ENCODE data around the gene TOM1L1.

TOM1L1 gene

DNA sequence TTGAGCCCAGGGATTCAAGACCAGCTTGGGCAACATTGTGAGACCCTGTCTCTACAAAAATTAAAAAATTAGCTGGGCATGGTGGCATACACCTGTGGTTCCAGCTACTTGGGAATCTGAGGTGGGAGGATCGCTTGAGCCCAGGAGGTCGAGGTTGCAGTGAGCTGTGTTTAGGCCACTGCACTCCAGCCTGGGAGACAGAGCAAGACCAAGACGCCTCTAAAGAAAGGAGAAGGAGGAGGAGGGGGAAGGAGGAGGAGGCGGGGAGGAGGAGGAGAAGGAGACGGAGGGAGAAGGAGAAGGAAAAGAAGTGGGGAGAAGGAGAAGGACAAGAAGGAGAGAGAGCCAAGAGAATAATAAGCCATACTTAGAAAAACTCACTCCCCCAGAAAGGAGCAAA is 103.8 kb downstream of the TOM1L1 start:
- H3K9me3 ChIP-seq (ENCODE audit: insufficient read depth, low read length): no peaks in the 10 kb centered on the region

GRCh38 chr17:55005520-55005919 is 104.9 kb downstream of the TOM1L1 start:
- TF ChIP-seq CTCF (IDR thresholded peaks at IDR 0.05; ENCODE audit: low read depth, low read length): peak; percentile 60
- TF ChIP-seq EZH2phosphoT487 (IDR thresholded peaks at IDR 0.05; ENCODE audit: low read depth): no peak
- no peak overlapping the region for H3K9ac ChIP-seq (ENCODE audit: low read length)
- no peaks in the 10 kb centered on the region for H3K9me3 ChIP-seq (ENCODE audit: insufficient read depth, low read length)
- no peak overlapping the region for H3K27ac ChIP-seq (ENCODE audit: low read length)
- H3K4me3 ChIP-seq (ENCODE audit: low read length): no peak overlapping the region
- H3K79me2 ChIP-seq (ENCODE audit: low read length): no peaks in the 10 kb centered on the region
- no peaks in the 10 kb centered on the region for H3K36me3 ChIP-seq (replicated peaks; ENCODE audit: low read depth, low read length)
- no peak overlapping the region for H2AFZ ChIP-seq (ENCODE audit: low read depth, low read length)
- H3K27me3 ChIP-seq (ENCODE audit: low read depth, low read length): no peaks in the 10 kb centered on the region
- no peaks in the 10 kb centered on the region for H4K20me1 ChIP-seq (ENCODE audit: insufficient read depth, low read length)
- no peaks in the 10 kb centered on the region for H3K4me1 ChIP-seq (ENCODE audit: low read length)
- H3K4me2 ChIP-seq (ENCODE audit: low read length): no peak overlapping the region

More for the DNA sequence above, 103.8 kb downstream of the TOM1L1 start:
- TF ChIP-seq EZH2phosphoT487 (IDR thresholded peaks at IDR 0.05; ENCODE audit: low read depth) (no peak), CTCF (IDR thresholded peaks at IDR 0.05; ENCODE audit: low read depth, low read length) (no peak)
- H3K79me2 ChIP-seq (ENCODE audit: low read length): no peaks in the 10 kb centered on the region
- H3K4me3 ChIP-seq (ENCODE audit: low read length): no peak overlapping the region
- no peak overlapping the region for H3K9ac ChIP-seq (ENCODE audit: low read length)
- no peaks in the 10 kb centered on the region for H3K4me1 ChIP-seq (ENCODE audit: low read length)
- no peak overlapping the region for H2AFZ ChIP-seq (ENCODE audit: low read depth, low read length)
- no peak overlapping the region for H3K27ac ChIP-seq (ENCODE audit: low read length)
- no peaks in the 10 kb centered on the region for H4K20me1 ChIP-seq (ENCODE audit: insufficient read depth, low read length)
- H3K27me3 ChIP-seq (ENCODE audit: low read depth, low read length): no peaks in the 10 kb centered on the region
- H3K36me3 ChIP-seq (replicated peaks; ENCODE audit: low read depth, low read length): no peaks in the 10 kb centered on the region
- H3K4me2 ChIP-seq (ENCODE audit: low read length): no peak overlapping the region
